Endothelial cell (in vitro differentiated cells): ENCODE data around the gene PHC1. TPM values are rescaled to one million over a fixed set of nuclear protein-coding genes. Genes with fewer than 3 reads are reported as not detected.

Experiments
- DNase-seq: peaks from one replicate; pipeline ENCODE4 v3.0.0; 2021; ENCODE audit warnings: low spot score
- H3K27ac Mint-ChIP-seq: one replicate; pipeline ENCODE4 v1.8.0; 2021; ENCODE audit warnings: mixed read lengths, inconsistent platforms; ENCODE audit not compliant: unreplicated experiment
- H3K27me3 Mint-ChIP-seq: one replicate; pipeline ENCODE4 v1.8.0; 2021; ENCODE audit warnings: mild to moderate bottlenecking, moderate library complexity, mixed read lengths, inconsistent platforms; ENCODE audit not compliant: unreplicated experiment
- H3K36me3 Mint-ChIP-seq: one replicate; pipeline ENCODE4 v1.8.0; 2021; ENCODE audit warnings: mild to moderate bottlenecking, low read depth, mixed read lengths, inconsistent platforms; ENCODE audit not compliant: unreplicated experiment
- H3K4me1 Mint-ChIP-seq: one replicate; pipeline ENCODE4 v1.8.0; 2021; ENCODE audit warnings: mild to moderate bottlenecking, mixed read lengths, inconsistent platforms; ENCODE audit not compliant: unreplicated experiment
- H3K4me3 Mint-ChIP-seq: one replicate; pipeline ENCODE4 v1.8.0; 2021; ENCODE audit warnings: mild to moderate bottlenecking, mixed read lengths, inconsistent platforms; ENCODE audit not compliant: unreplicated experiment
- H3K9me3 Mint-ChIP-seq: one replicate; pipeline ENCODE4 v1.8.0; 2021; ENCODE audit warnings: mixed read lengths, inconsistent platforms; ENCODE audit not compliant: unreplicated experiment
- total RNA-seq: library from RNA; stranded (reverse); fragmentation: NEBNext Ultra II Directional; extraction: Animal tissue kit (Norgen Biotek cat#: 25700); gene quantifications from one replicate; pipeline ENCODE4 v1.2.1, GENCODE V29; 2021; ENCODE audit not compliant: unreplicated experiment
- TF ChIP-seq, protein P1 (sequence below): fragments of 200-600 bp; sonication (generic); IDR thresholded peaks from one replicate; pipeline ENCODE4 v1.5.0; 2021; ENCODE audit warnings: antibody characterized with exemption; ENCODE audit not compliant: unreplicated experiment

Gene PHC1
- total RNA-seq, 1 donor from 2014 or later = 55.3 TPM

DNA sequence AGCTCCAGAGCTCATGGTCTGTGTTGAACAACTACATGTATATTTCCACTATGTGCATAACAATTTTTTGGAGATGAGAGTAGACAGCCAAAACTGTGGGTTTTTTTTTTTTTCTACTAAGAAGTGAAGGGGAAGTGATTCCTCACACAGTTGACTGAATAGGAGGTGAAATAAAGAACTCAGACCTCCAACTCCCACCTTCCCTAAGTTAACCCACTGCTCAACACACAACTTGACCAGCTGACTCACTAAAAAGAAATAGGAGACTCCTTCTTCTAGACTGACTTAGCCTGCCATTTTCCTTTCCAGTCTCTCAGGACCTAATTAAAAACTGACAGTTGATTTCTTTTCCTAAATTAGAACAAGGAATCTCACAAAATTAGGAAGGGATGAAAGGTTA, 33.4 kb downstream of the PHC1 start:
- Mint-ChIP-seq H3K27ac (no peak overlapping the region), H3K9me3 (no peaks in the 10 kb centered on the region), H3K4me1 (peaks cover 26% of the 10 kb centered on the region), H3K36me3 (peaks cover 2% of the 10 kb centered on the region), H3K27me3 (peaks cover 8% of the 10 kb centered on the region), H3K4me3 (no peak overlapping the region)
- TF ChIP-seq, protein P1, sequence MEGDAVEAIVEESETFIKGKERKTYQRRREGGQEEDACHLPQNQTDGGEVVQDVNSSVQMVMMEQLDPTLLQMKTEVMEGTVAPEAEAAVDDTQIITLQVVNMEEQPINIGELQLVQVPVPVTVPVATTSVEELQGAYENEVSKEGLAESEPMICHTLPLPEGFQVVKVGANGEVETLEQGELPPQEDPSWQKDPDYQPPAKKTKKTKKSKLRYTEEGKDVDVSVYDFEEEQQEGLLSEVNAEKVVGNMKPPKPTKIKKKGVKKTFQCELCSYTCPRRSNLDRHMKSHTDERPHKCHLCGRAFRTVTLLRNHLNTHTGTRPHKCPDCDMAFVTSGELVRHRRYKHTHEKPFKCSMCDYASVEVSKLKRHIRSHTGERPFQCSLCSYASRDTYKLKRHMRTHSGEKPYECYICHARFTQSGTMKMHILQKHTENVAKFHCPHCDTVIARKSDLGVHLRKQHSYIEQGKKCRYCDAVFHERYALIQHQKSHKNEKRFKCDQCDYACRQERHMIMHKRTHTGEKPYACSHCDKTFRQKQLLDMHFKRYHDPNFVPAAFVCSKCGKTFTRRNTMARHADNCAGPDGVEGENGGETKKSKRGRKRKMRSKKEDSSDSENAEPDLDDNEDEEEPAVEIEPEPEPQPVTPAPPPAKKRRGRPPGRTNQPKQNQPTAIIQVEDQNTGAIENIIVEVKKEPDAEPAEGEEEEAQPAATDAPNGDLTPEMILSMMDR = no peak
- DNase-seq = no peak

DNA sequence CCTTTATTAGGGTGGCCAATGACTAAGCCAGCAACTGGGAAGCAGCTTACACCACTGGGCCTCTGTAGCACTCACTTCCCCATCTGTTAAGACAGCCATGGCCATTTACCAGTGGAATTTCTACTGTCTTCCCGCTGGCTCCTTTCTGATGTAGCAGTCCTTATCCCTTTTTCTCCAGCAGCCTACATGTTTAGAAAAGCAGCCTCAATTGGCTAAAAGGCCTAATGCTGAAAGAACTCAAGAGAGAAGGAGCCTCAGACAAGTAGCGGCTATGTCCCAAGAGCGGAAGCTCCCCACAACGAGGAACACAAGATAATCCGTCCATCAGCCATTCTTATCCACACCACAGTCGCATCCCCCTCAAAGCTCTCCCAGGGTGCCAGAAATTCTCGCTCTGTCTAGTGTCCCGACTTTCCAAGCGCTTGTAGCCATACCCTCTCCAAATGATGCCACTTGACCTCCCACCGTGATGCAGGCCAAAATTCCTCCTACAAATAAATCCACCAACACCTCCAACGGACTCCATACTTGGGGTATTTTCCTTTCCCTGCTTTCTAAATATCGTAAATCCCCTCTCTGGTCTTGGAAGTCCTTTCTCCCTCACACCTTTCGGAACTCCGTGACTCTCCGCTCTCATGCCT, 34.5 kb downstream of the PHC1 start:
- Mint-ChIP-seq H3K27ac (peak overlapping the region; percentile 95), H3K4me3 (peak overlapping the region; percentile 97), H3K36me3 (peaks cover 11% of the 10 kb centered on the region)

DNA sequence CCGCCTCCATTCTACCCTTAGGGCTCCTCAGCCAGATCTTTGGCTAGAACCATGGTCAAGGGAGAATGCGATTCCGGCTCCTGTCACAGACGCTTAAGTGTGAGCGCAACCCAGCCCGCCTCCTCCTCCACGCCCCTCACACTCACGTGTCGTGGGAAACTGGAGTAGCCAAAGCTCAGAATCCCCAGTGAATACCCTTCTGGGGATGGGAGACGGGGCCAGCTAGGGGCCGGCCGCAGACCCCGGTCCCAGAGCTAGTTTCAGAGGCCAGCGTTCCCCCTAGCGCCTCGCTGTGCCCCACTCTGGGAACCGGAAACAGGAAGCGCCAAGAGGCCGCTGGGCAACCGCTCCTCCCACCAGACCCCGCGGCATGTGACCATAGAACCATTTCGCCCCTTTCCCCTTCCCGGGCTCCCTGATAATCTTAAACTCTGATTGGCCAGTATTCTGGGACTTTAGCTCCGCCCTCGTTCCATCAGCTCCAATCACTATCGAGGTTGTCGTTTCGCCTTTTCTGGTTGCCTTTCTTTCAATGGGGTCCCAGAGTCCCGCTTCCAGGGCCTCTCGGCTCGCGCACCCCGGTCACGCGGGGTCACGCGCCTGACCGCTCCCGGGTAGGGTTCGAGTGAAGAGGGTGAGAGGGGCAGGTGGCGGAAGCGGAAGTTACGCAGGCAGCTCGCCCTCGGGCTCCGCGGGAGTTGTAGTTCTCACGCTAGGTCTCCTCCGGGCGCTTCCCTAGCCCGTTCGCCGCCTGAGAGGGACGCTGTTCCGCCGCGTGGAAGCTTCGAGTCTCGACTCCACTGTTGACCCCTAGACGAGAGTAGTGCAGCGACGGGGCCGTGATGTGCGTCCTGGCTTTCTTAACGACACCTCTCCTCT, 35.3 kb downstream of the PHC1 start, which contains the start of gene M6PR:
M6PR (minus strand) TSS at position 304 of the 879 bp plus-strand sequence. CDS start 3,241 bp downstream, outside the sequence.
- DNase-seq = peak; percentile 90
- peaks cover 26% of the 10 kb centered on the region for H3K4me1 Mint-ChIP-seq
- peaks cover 8% of the 10 kb centered on the region for H3K27me3 Mint-ChIP-seq
- peak within 1 kb of the TSS; percentile 95 for H3K27ac Mint-ChIP-seq
- TF ChIP-seq, protein P1 = no peak
- H3K36me3 Mint-ChIP-seq = peaks cover 15% of the 10 kb centered on the region
- peak within 1 kb of the TSS; percentile 97 for H3K4me3 Mint-ChIP-seq
- H3K9me3 Mint-ChIP-seq = peaks cover 5% of the 10 kb centered on the region

More for the DNA sequence above, 34.5 kb downstream of the PHC1 start:
- peak; percentile 19 for DNase-seq
- peaks cover 5% of the 10 kb centered on the region for H3K9me3 Mint-ChIP-seq
- H3K4me1 Mint-ChIP-seq = peaks cover 26% of the 10 kb centered on the region
- TF ChIP-seq, protein P1 = no peak
- H3K27me3 Mint-ChIP-seq = peaks cover 8% of the 10 kb centered on the region

DNA sequence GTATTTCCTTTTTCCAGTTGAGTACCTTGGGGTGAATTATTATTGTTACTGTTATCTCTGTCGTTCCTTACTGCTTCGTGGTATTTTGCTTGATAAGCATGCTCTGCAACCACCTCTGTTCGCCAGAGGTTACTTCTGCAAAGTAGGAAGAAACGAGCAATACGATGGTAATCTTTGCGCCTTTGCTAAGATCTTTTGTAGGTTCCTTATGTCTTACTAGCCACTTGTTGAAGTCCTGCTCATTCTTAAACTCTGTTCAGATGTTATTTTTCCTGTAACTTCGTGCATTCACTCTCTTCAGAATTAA, 35.9 kb downstream of the PHC1 start:
- Mint-ChIP-seq H3K27me3 (peaks cover 8% of the 10 kb centered on the region), H3K4me1 (peaks cover 26% of the 10 kb centered on the region), H3K9me3 (peaks cover 5% of the 10 kb centered on the region)

More for the DNA sequence above, 35.9 kb downstream of the PHC1 start:
- TF ChIP-seq, protein P1 = no peak
- DNase-seq = no peak
- Mint-ChIP-seq H3K36me3 (peaks cover 15% of the 10 kb centered on the region), H3K27ac (peak overlapping the region; percentile 95), H3K4me3 (peak overlapping the region; percentile 97)
